ENCODE data around the gene STMN1.

DNA sequence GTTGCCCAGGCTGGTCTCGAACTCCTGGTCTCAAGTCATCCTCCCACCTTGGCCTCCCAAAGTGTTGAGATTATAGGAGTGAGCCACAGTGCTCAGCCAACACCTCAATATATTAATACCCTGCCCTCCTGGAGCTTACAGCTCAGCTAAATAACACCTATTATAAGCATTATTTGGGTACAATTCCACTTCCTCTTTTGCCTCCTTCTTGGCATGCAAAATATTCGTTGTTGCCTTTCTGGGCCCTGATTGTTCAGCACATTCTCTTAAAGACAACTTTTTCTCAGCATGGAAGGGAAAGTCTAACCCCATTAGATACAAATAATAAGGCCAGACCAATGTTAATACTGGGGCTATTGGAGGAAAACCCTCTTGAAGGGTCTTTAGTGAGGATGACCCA, 33.5 kb downstream of the STMN1 start:
- TF ChIP-seq, protein P1, sequence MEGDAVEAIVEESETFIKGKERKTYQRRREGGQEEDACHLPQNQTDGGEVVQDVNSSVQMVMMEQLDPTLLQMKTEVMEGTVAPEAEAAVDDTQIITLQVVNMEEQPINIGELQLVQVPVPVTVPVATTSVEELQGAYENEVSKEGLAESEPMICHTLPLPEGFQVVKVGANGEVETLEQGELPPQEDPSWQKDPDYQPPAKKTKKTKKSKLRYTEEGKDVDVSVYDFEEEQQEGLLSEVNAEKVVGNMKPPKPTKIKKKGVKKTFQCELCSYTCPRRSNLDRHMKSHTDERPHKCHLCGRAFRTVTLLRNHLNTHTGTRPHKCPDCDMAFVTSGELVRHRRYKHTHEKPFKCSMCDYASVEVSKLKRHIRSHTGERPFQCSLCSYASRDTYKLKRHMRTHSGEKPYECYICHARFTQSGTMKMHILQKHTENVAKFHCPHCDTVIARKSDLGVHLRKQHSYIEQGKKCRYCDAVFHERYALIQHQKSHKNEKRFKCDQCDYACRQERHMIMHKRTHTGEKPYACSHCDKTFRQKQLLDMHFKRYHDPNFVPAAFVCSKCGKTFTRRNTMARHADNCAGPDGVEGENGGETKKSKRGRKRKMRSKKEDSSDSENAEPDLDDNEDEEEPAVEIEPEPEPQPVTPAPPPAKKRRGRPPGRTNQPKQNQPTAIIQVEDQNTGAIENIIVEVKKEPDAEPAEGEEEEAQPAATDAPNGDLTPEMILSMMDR (IDR thresholded peaks at IDR 0.05): no peak
- TF ChIP-seq POLR2A (IDR thresholded peaks at IDR 0.05): no peak
